ENCODE data around the gene ECT2L. TPM values are rescaled to one million over a fixed set of nuclear protein-coding genes. Genes with fewer than 3 reads are reported as not detected.
A peak's percentile ranks its signal among the peaks of the same experiment; 100 is the strongest.

ECT2L gene
- total and polyA plus RNA-seq, 2 donors (not counting 3 experiments of a cell fraction or from before 2014, with no cell fraction given) = not detected

- H3K9ac ChIP-seq (replicated peaks; ENCODE audit: extremely low read depth, insufficient read depth, low read length) = peak overlapping the region; percentile 95
- peak overlapping the region in 2 of 3 experiments; percentile 61 to 84 for H3K4me3 ChIP-seq (replicated peaks in 1 of 3; ENCODE audit: insufficient read depth in 1 of 3, low read depth in 1 of 3, low read length in 3 of 3)
- H2AFZ ChIP-seq (ENCODE audit: low read depth, low read length) = no peak overlapping the region
- H3K4me2 ChIP-seq (ENCODE audit: insufficient read depth, low read length) = peak overlapping the region; percentile 91
- no peaks in the 10 kb centered on the region for H3K36me3 ChIP-seq (ENCODE audit: control insufficient read depth in 2 of 2, extremely low read depth in 1 of 2, insufficient read depth in 2 of 2, low read length in 2 of 2)
- no peaks in the 10 kb centered on the region for H3K9me3 ChIP-seq (replicated peaks; ENCODE audit: control insufficient read depth, insufficient read depth, low read length)
- H4K20me1 ChIP-seq (replicated peaks; ENCODE audit: control insufficient read depth, extremely low read depth, insufficient read depth, low read length) = no peaks in the 10 kb centered on the region
- no peaks in the 10 kb centered on the region for H3K79me2 ChIP-seq (ENCODE audit: control insufficient read depth, insufficient read depth, low read length)
- H3K4me1 ChIP-seq (ENCODE audit: control insufficient read depth, extremely low read depth, insufficient read depth, low read length) = peaks cover 13% of the 10 kb centered on the region
- H3K27me3 ChIP-seq (ENCODE audit: control insufficient read depth in 2 of 2, insufficient read depth in 2 of 2, low read length in 2 of 2) = no peaks in the 10 kb centered on the region
- intact Hi-C loops (cut with micrococcal nuclease) = loop anchor here (5.0 kb wide), 2 partner anchors 362 to 667 kb away; partner anchors contain the start of gene PERP
- H3K27ac ChIP-seq (ENCODE audit: insufficient read depth, low read depth, low read length) = no peak overlapping the region
- DNase-seq (ENCODE audit: low read depth, low spot score) (no peak), FAIRE-seq (no peak)
- H3K9me1 ChIP-seq (replicated peaks; ENCODE audit: control insufficient read depth, extremely low read depth, insufficient read depth, low read length) = no peaks in the 10 kb centered on the region
- dilution Hi-C loops (cut with MboI; ENCODE audit: extremely low pct_ligation_motif_present, low sequenced_read_pairs) = no loop called here
- CTCF ChIA-PET = interaction anchor here (1.7 kb wide), 1 partner anchor 42 kb away, joined by 3 read pairs; no protein-coding TSS in a partner anchor
- TF ChIP-seq JUN (IDR thresholded peaks at IDR 0.05; ENCODE audit: borderline replicate concordance, insufficient read depth, insufficient read length, low read depth) (no peak), MYC (IDR thresholded peaks at IDR 0.05; ENCODE audit: low read depth, low read length) (no peak), CTCF (IDR thresholded peaks at IDR 0.05; ENCODE audit: extremely low read depth in 1 of 2, insufficient read depth in 1 of 2, low read depth in 1 of 2, low read length in 2 of 2) (no peak), EZH2 (IDR thresholded peaks at IDR 0.05; ENCODE audit: borderline replicate concordance, low read depth, low read length, severe bottlenecking) (no peak), FOS (IDR thresholded peaks at IDR 0.05; ENCODE audit: borderline replicate concordance, insufficient read depth, low read length) (no peak), POLR2AphosphoS5 (IDR thresholded peaks at IDR 0.05; ENCODE audit: insufficient read depth, low read depth, low read length) (no peak), POLR2A (IDR thresholded peaks at IDR 0.05; ENCODE audit: low read depth, low read length) (no peak), MAX (IDR thresholded peaks at IDR 0.05; ENCODE audit: insufficient read depth, insufficient read length) (no peak), GATA2 (IDR thresholded peaks at IDR 0.05; ENCODE audit: insufficient read depth, insufficient read length, low read depth, low read length) (no peak)
- BruUV-seq (replicated peaks) = no TSS peak
- POLR2A ChIA-PET = no interaction called here
Measured at GRCh38 chr6:138774370-138774769, 21.5 kb upstream of the ECT2L start.

Data from endothelial cell of umbilical vein (primary cell).